HepG2 (cell line): ENCODE results near the gene RILPL1. TPM values are rescaled to one million over a fixed set of nuclear protein-coding genes. Genes with fewer than 3 reads are reported as not detected.

ENCODE experiments used
- ATAC-seq: fragments of 200-7000 bp; cut with Tn5 transposase; 3 replicates; pipeline ENCODE4 v1.9.1; 2020; ENCODE audit warnings: mild to moderate bottlenecking, moderate library complexity
- BruUV-seq: library from RNA; stranded (reverse); fragments of 400-500 nt; replicated peaks from 2 replicates; lab custom pipeline; 2021; lab: Mats Ljungman, UMichigan
- CTCF ChIA-PET: fragments of 300-600 bp; formaldehyde crosslinking; extraction: SDS; loops from one replicate; lab custom pipeline; 2021; ENCODE audit warnings: low total read pairs, inconsistent platforms, low intra/inter-chr PET ratio; lab: Yijun Ruan, JAX
- POLR2A ChIA-PET: fragments of 350-600 bp; sonication (Branson Sonifier 250); formaldehyde crosslinking; loops from one replicate; lab custom pipeline; 2020; ENCODE audit warnings: antibody characterized with exemption, inconsistent platforms; lab: Yijun Ruan, JAX
- DNase-seq: peaks from one replicate; pipeline ENCODE4 v3.0.0-alpha.2; 2015; ENCODE audit warnings: low spot score
- FAIRE-seq: peaks from 3 replicates; lab custom pipeline; 2011; peaks lifted over from hg19 to GRCh38; lab: Jason Lieb, UNC
- H2AFZ ChIP-seq: one replicate; pipeline ENCODE4 v1.6.1; 2011; ENCODE audit warnings: low read length, inconsistent platforms
- H3K27ac ChIP-seq: fragments of 300-600 bp; 3 replicates; pipeline ENCODE4 v1.8.0; 2011; ENCODE audit warnings: mixed run types, mild to moderate bottlenecking, mixed read lengths, low read length, inconsistent platforms; ENCODE audit not compliant: insufficient read depth; ENCODE audit errors: extremely low read length
- H3K27me3 ChIP-seq, 2 experiments: fragments of 200-600 bp in 1 of 2; 2 replicates in 1 of 2; 3 replicates in 1 of 2; pipeline versions ENCODE4 v1.6.0 to v1.8.0; 2011; ENCODE audit warnings: low read length in 2 of 2, mild to moderate bottlenecking in 2 of 2, moderate library complexity in 2 of 2, inconsistent platforms in 1 of 2; ENCODE audit not compliant: insufficient read depth in 2 of 2, control insufficient read depth in 1 of 2
- H3K36me3 ChIP-seq, 2 experiments: fragments of 200-600 bp in 1 of 2; replicated peaks in 1 of 2; 2 replicates in 1 of 2; 3 replicates in 1 of 2; pipeline versions ENCODE4 v1.5.1 to v1.8.0; 2011; ENCODE audit warnings: low read length in 2 of 2, inconsistent platforms in 1 of 2; ENCODE audit not compliant: insufficient read depth in 2 of 2, control insufficient read depth in 1 of 2
- H3K4me1 ChIP-seq: 2 replicates; pipeline ENCODE4 v1.5.1; 2012; ENCODE audit warnings: low read length, inconsistent platforms; ENCODE audit not compliant: insufficient read depth
- H3K4me2 ChIP-seq: 2 replicates; pipeline ENCODE4 v1.6.0; 2011; ENCODE audit warnings: low read depth, low read length, inconsistent platforms
- H3K4me3 ChIP-seq, 3 experiments: fragments of 200-600 bp in 1 of 3; sonication (generic), shearing (Covaris generic) in 1 of 3; replicated peaks in 1 of 3; 2 replicates each; pipeline ENCODE4 v1.5.1; 2011 to 2016; ENCODE audit warnings: low read length in 3 of 3, inconsistent platforms in 2 of 3, low read depth in 2 of 3, mild to moderate bottlenecking in 2 of 3, control low read depth in 1 of 3, mixed read lengths in 1 of 3; ENCODE audit not compliant: insufficient read depth in 1 of 3
- H3K79me2 ChIP-seq: one replicate; pipeline ENCODE4 v1.6.1; 2011; ENCODE audit warnings: low read length, inconsistent platforms; ENCODE audit not compliant: insufficient read depth
- H3K9ac ChIP-seq: 2 replicates; pipeline ENCODE4 v1.6.0; 2011; ENCODE audit warnings: mild to moderate bottlenecking, low read depth, low read length, inconsistent platforms; ENCODE audit not compliant: insufficient read depth
- H3K9me3 ChIP-seq: 2 replicates; pipeline ENCODE4 v1.5.1; 2012; ENCODE audit warnings: mild to moderate bottlenecking, low read length
- H4K20me1 ChIP-seq: 2 replicates; pipeline ENCODE4 v1.6.0; 2011; ENCODE audit warnings: inconsistent platforms, mild to moderate bottlenecking, low read length, moderate library complexity; ENCODE audit not compliant: insufficient read depth
- CCAR2 ChIP-seq: fragments of 200-400 bp; formaldehyde crosslinking; optimal IDR thresholded peaks from 2 replicates; pipeline ENCODE3; 2018; ENCODE audit warnings: low read depth, mild to moderate bottlenecking, low read length, moderate library complexity
- HHEX ChIP-seq: IDR thresholded peaks from 2 replicates; pipeline ENCODE4 v1.6.1; 2016; ENCODE audit warnings: control low read depth
- HOXA9 ChIP-seq: sonication (generic); formaldehyde crosslinking; IDR thresholded peaks from 2 replicates; pipeline ENCODE4 v1.8.1; 2022; ENCODE audit warnings: missing genetic modification reagents, mild to moderate bottlenecking, moderate library complexity, borderline replicate concordance
- MBD4 ChIP-seq: IDR thresholded peaks from 2 replicates; pipeline ENCODE4 v1.6.1; 2012; ENCODE audit warnings: low read length, inconsistent platforms, borderline replicate concordance
- NR2F6 ChIP-seq, 2 experiments: IDR thresholded peaks; 2 replicates each; pipeline ENCODE4 v1.6.1; 2016; ENCODE audit warnings: antibody characterized with exemption in 1 of 2, mild to moderate bottlenecking in 1 of 2
- ZNF138 ChIP-seq: sonication (generic); formaldehyde crosslinking; IDR thresholded peaks from 2 replicates; pipeline ENCODE4 v1.5.0; 2020; ENCODE audit warnings: mild to moderate bottlenecking, low read depth, missing genetic modification reagents
- ZNF17 ChIP-seq: sonication (generic); formaldehyde crosslinking; IDR thresholded peaks from 2 replicates; pipeline ENCODE4 v1.5.0; 2020; ENCODE audit warnings: mild to moderate bottlenecking, missing genetic modification reagents
- ZNF441 ChIP-seq: sonication (generic); formaldehyde crosslinking; IDR thresholded peaks from 2 replicates; pipeline ENCODE4 v1.7.0; 2021; ENCODE audit warnings: missing genetic modification reagents, borderline replicate concordance
- ZNF543 ChIP-seq: sonication (generic); formaldehyde crosslinking; IDR thresholded peaks from 2 replicates; pipeline ENCODE4 v1.4.0; 2020; ENCODE audit warnings: mild to moderate bottlenecking, missing genetic modification reagents
- ZNF720 ChIP-seq: sonication (generic); formaldehyde crosslinking; IDR thresholded peaks from 2 replicates; pipeline ENCODE4 v1.4.0; 2020; ENCODE audit warnings: missing genetic modification reagents
- ZSCAN9 ChIP-seq: IDR thresholded peaks from 2 replicates; pipeline ENCODE4 v1.6.1; 2016; ENCODE audit warnings: borderline replicate concordance
- WGBS: methylation state at CpG from one replicate; pipeline ENCODE4 v1.1.6; 2017; ENCODE audit warnings: low lambda C conversion rate; 5-methylcytosine and 5-hydroxymethylcytosine counted together
- in situ Hi-C: cut with HindIII; loops from 2 replicates; pipeline ENCODE4 v1.10.0; 2017; ENCODE audit warnings: low pct_unique_long_range_greater_than_20kb; ENCODE audit not compliant: extremely low pct_ligation_motif_present
- intact Hi-C: fragments of 100-400 bp; cut with micrococcal nuclease; formaldehyde crosslinking; loops from one replicate; pipeline ENCODE4 v1.10.0; 2022; ENCODE audit not compliant: unreplicated experiment
- polyA plus RNA-seq, 8 experiments: library from polyadenylated mRNA; depleted of rRNA in 3 of 8; stranded (reverse) in 7 of 8; unstranded in 1 of 8; fragments of >200 nt; fragmentation: Illumina TruSeq in 4 of 8; extraction: Trizol in 4 of 8; gene quantifications; 2 replicates each; pipeline versions ENCODE4 v1.2.1 to v1.2.3, GENCODE V29; 2011 to 2016; ENCODE audit warnings: low read depth in 4 of 8, missing spikeins in 1 of 8, mixed read lengths in 1 of 8; ENCODE audit not compliant: insufficient read depth in 1 of 8
- total RNA-seq, 5 experiments: library from RNA; depleted of rRNA; stranded (reverse); fragments of >200 nt; fragmentation: Illumina TruSeq; extraction: Trizol; gene quantifications; 2 replicates each; pipeline ENCODE4 v1.2.3, GENCODE V29; 2016; ENCODE audit warnings: low read depth in 1 of 5
- TF ChIP-seq, protein P1 (sequence below), 2 experiments: fragments of 450-650 bp in 1 of 2; sonication (generic) in 1 of 2; formaldehyde crosslinking in 1 of 2; IDR thresholded peaks; 2 replicates each; pipeline versions ENCODE4 v1.6.1 to v1.8.0; 2016 to 2022; ENCODE audit warnings: antibody characterized with exemption in 1 of 2, mild to moderate bottlenecking in 1 of 2, missing genetic modification reagents in 1 of 2
- TF ChIP-seq, protein P2 (sequence below): sonication (generic); formaldehyde crosslinking; conservative IDR thresholded peaks from 2 replicates; pipeline ENCODE4 v1.5.0; 2020; ENCODE audit warnings: missing genetic modification reagents
- TF ChIP-seq, protein P3 (sequence below): sonication (generic); formaldehyde crosslinking; IDR thresholded peaks from 2 replicates; pipeline ENCODE4 v1.5.1; 2020; ENCODE audit warnings: missing genetic modification reagents, mild to moderate bottlenecking, borderline replicate concordance

RILPL1 gene
- total and polyA plus RNA-seq, 2 of the 13 experiments (the other 11 are each of a cell fraction or from before 2014, with no cell fraction given), result 5.8 to 28.4 TPM

DNA sequence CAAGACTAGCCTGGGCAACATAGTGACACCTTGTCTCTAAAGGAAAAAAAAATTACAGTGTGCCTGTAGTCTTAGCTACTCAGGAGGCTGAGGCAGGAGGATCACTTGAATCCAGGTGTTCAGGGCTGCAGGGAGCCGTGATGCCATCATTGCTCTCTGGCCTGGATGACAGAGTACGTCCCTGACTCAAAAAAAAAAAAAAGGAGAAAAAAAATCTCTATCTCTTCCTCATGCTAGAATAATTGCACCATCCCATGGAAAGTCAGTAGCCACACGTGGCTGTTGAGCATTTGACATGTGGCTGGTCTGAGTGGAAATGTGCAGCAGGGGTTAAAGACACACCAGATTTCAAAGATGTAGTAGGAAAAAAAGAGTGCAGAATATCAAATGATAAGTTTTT lies 3.8 kb downstream of the RILPL1 start:
- in situ Hi-C loops, result loop anchor here (5.0 kb wide), 1 partner anchor 53 kb away; the partner anchor contains the start of gene TMED2
- H3K79me2 ChIP-seq, result peaks cover 18% of the 10 kb centered on the region
- FAIRE-seq, result no peak
- TF ChIP-seq HHEX (CRISPR knock-in tag) (no peak), ZNF138 (CRISPR knock-in tag) (no peak), MBD4 (no peak), ZNF543 (CRISPR knock-in tag) (no peak), ZNF441 (no peak), ZSCAN9 (CRISPR knock-in tag) (no peak), ZNF720 (no peak), HOXA9 (CRISPR knock-in tag) (no peak), NR2F6 (IDR thresholded peaks at IDR 0.05) (no peak), NR2F6 (CRISPR knock-in tag; IDR thresholded peaks at IDR 0.05) (no peak), CCAR2 (no peak), ZNF17 (CRISPR knock-in tag) (no peak)
- TF ChIP-seq, protein P1, sequence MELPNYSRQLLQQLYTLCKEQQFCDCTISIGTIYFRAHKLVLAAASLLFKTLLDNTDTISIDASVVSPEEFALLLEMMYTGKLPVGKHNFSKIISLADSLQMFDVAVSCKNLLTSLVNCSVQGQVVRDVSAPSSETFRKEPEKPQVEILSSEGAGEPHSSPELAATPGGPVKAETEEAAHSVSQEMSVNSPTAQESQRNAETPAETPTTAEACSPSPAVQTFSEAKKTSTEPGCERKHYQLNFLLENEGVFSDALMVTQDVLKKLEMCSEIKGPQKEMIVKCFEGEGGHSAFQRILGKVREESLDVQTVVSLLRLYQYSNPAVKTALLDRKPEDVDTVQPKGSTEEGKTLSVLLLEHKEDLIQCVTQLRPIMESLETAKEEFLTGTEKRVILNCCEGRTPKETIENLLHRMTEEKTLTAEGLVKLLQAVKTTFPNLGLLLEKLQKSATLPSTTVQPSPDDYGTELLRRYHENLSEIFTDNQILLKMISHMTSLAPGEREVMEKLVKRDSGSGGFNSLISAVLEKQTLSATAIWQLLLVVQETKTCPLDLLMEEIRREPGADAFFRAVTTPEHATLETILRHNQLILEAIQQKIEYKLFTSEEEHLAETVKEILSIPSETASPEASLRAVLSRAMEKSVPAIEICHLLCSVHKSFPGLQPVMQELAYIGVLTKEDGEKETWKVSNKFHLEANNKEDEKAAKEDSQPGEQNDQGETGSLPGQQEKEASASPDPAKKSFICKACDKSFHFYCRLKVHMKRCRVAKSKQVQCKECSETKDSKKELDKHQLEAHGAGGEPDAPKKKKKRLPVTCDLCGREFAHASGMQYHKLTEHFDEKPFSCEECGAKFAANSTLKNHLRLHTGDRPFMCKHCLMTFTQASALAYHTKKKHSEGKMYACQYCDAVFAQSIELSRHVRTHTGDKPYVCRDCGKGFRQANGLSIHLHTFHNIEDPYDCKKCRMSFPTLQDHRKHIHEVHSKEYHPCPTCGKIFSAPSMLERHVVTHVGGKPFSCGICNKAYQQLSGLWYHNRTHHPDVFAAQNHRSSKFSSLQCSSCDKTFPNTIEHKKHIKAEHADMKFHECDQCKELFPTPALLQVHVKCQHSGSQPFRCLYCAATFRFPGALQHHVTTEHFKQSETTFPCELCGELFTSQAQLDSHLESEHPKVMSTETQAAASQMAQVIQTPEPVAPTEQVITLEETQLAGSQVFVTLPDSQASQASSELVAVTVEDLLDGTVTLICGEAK (IDR thresholded peaks at IDR 0.05), result no peak
- TF ChIP-seq, protein P1 (CRISPR knock-in tag; IDR thresholded peaks at IDR 0.05), result no peak
- TF ChIP-seq, protein P2, sequence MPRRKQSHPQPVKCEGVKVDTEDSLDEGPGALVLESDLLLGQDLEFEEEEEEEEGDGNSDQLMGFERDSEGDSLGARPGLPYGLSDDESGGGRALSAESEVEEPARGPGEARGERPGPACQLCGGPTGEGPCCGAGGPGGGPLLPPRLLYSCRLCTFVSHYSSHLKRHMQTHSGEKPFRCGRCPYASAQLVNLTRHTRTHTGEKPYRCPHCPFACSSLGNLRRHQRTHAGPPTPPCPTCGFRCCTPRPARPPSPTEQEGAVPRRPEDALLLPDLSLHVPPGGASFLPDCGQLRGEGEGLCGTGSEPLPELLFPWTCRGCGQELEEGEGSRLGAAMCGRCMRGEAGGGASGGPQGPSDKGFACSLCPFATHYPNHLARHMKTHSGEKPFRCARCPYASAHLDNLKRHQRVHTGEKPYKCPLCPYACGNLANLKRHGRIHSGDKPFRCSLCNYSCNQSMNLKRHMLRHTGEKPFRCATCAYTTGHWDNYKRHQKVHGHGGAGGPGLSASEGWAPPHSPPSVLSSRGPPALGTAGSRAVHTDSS, result no peak
- TF ChIP-seq, protein P3, sequence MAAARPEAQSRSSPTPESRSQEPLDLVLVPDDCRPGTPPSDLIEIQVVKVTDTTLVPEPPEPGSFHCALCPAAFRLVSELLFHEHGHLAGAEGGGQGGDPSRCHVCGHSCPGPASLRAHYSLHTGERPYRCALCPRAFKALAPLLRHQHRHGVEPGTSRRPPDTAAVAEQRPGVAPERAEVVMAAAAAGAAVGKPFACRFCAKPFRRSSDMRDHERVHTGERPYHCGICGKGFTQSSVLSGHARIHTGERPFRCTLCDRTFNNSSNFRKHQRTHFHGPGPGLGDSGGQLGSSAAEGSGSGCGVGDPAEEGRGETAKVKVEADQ (CRISPR knock-in tag), result no peak

More for the DNA sequence above, 3.8 kb downstream of the RILPL1 start:
- ATAC-seq (no peak), DNase-seq (no peak)
- Histone ChIP-seq H3K36me3 (peaks cover 2 to 4% of the 10 kb centered on the region in 2 experiments; a peak in 1 of 5 replicates), H3K27ac (no peak overlapping the region), H3K27me3 (no peaks in the 10 kb centered on the region), H3K4me2 (no peak overlapping the region), H3K4me1 (peaks cover 52% of the 10 kb centered on the region), H3K9ac (no peak overlapping the region), H4K20me1 (peaks cover 7% of the 10 kb centered on the region; the same call in 1 of the 2 replicates), H2AFZ (no peak overlapping the region), H3K9me3 (no peaks in the 10 kb centered on the region), H3K4me3 (no peak overlapping the region)
- no TSS peak for BruUV-seq
- CTCF ChIA-PET, result no interaction called here
- 92% methylated on average over 3 of the region's 3 CpGs for WGBS
- POLR2A ChIA-PET, result interaction anchor here (0.7 to 1.2 kb wide), 2 partner anchors 90 to 146 kb away, joined by 3 to 4 read pairs; partner anchors contain the start of gene KMT5A
- intact Hi-C loops, result no loop called here
